Smooth muscle cell (in vitro differentiated cells): ENCODE data around the gene RFX5. TPM values are rescaled to one million over a fixed set of nuclear protein-coding genes. Genes with fewer than 3 reads are reported as not detected.

Experiments used
- DNase-seq: peaks from one replicate; lab custom pipeline; 2025; ENCODE audit not compliant: unreplicated experiment; lab: John Stamatoyannopoulos, UW
- H2AFZ ChIP-seq: fragments of 200-600 bp; sonication (generic); 2 replicates; pipeline ENCODE4 v1.6.0; 2016; ENCODE audit warnings: antibody characterized with exemption, low read depth, mild to moderate bottlenecking
- H3F3A ChIP-seq: fragments of 200-600 bp; sonication (generic); 2 replicates; pipeline ENCODE4 v1.6.0; 2017; ENCODE audit warnings: antibody characterized with exemption, low read depth
- H3K27ac ChIP-seq: fragments of 200-600 bp; sonication (generic); 2 replicates; pipeline ENCODE4 v1.5.1; 2016; ENCODE audit warnings: low read depth, mild to moderate bottlenecking
- H3K27me3 ChIP-seq: fragments of 200-600 bp; sonication (generic); 2 replicates; pipeline ENCODE4 v1.6.1; 2016; ENCODE audit warnings: low read depth, mild to moderate bottlenecking
- H3K36me3 ChIP-seq: fragments of 200-600 bp; sonication (generic); 2 replicates; pipeline ENCODE4 v1.5.1; 2016; ENCODE audit warnings: low read depth
- H3K4me1 ChIP-seq: fragments of 200-600 bp; sonication (generic); 2 replicates; pipeline ENCODE4 v1.5.1; 2016; ENCODE audit warnings: low read depth
- H3K4me2 ChIP-seq: fragments of 200-600 bp; sonication (generic); 2 replicates; pipeline ENCODE4 v1.6.0; 2016; ENCODE audit warnings: mild to moderate bottlenecking
- H3K4me3 ChIP-seq: fragments of 200-600 bp; sonication (generic); 2 replicates; pipeline ENCODE4 v1.5.1; 2016; ENCODE audit warnings: mild to moderate bottlenecking
- H3K79me2 ChIP-seq: fragments of 200-600 bp; sonication (generic); 2 replicates; pipeline ENCODE4 v1.6.0; 2016; ENCODE audit warnings: low read depth, mild to moderate bottlenecking
- H3K9ac ChIP-seq: fragments of 200-600 bp; sonication (generic); 2 replicates; pipeline ENCODE4 v1.6.0; 2016; ENCODE audit warnings: low read depth
- H3K9me3 ChIP-seq: fragments of 200-600 bp; sonication (generic); replicated peaks from 2 replicates; pipeline ENCODE4 v1.5.1; 2016; ENCODE audit warnings: low read depth
- H4K20me1 ChIP-seq: fragments of 200-600 bp; sonication (generic); 2 replicates; pipeline ENCODE4 v1.6.0; 2016; ENCODE audit warnings: low read depth
- CTCF ChIP-seq: fragments of 200-600 bp; sonication (generic); IDR thresholded peaks from 2 replicates; pipeline ENCODE4 v1.5.1; 2017; ENCODE audit warnings: borderline replicate concordance, mild to moderate bottlenecking, antibody characterized with exemption; ENCODE audit not compliant: insufficient read depth, poor library complexity, severe bottlenecking
- WGBS: methylation state at CpG from one replicate; pipeline ENCODE4 v1.1.7; 2016; ENCODE audit warnings: low lambda C conversion rate; 5-methylcytosine and 5-hydroxymethylcytosine counted together
- polyA plus RNA-seq: library from polyadenylated mRNA; unstranded; fragments of >200 nt; fragmentation: Nextera tagmentation; extraction: Ambion mirVana; gene quantifications from 2 replicates; pipeline ENCODE4 v1.2.1, GENCODE V29; 2016
- total RNA-seq: library from RNA; depleted of rRNA; stranded (reverse); fragments of >200 nt; gene quantifications from 2 replicates; pipeline ENCODE4 v1.2.3, GENCODE V29; 2014

The RFX5 gene
- total and polyA plus RNA-seq, 2 experiments from 2014 or later, result 12.4 to 22.7 TPM

- Histone ChIP-seq H3K4me1 (peaks cover 21% of the 10 kb centered on the region), H3K36me3 (no peaks in the 10 kb centered on the region), H3K79me2 (peaks cover 4% of the 10 kb centered on the region), H3K9me3 (no peaks in the 10 kb centered on the region), H3K4me3 (no peak overlapping the region), H3K4me2 (no peak overlapping the region), H3K9ac (no peak overlapping the region), H2AFZ (no peak overlapping the region), H3K27me3 (no peaks in the 10 kb centered on the region), H4K20me1 (no peaks in the 10 kb centered on the region), H3F3A (no peaks in the 10 kb centered on the region), H3K27ac (no peak overlapping the region)
- no peak for TF ChIP-seq CTCF
- no peak for DNase-seq
- WGBS, result 96% methylated on average over 8 of the region's 8 CpGs
Observed at GRCh38 chr1:151367658-151368392, 20.8 kb upstream of the RFX5 start.

GRCh38 chr1:151364996-151365395, 17.9 kb upstream of the RFX5 start:
- Histone ChIP-seq H3K4me1 (no peaks in the 10 kb centered on the region), H3K36me3 (no peaks in the 10 kb centered on the region), H4K20me1 (no peaks in the 10 kb centered on the region), H3K27me3 (no peaks in the 10 kb centered on the region), H2AFZ (no peak overlapping the region), H3F3A (no peaks in the 10 kb centered on the region), H3K9ac (no peak overlapping the region), H3K4me2 (no peak overlapping the region), H3K27ac (no peak overlapping the region), H3K79me2 (no peaks in the 10 kb centered on the region), H3K9me3 (no peaks in the 10 kb centered on the region), H3K4me3 (no peak overlapping the region)
- WGBS, result 97% methylated on average over 4 of the region's 4 CpGs
- no peak for TF ChIP-seq CTCF
- no peak for DNase-seq

- H3K79me2 ChIP-seq, result no peaks in the 10 kb centered on the region
- H4K20me1 ChIP-seq, result no peaks in the 10 kb centered on the region
- H3K9me3 ChIP-seq, result no peaks in the 10 kb centered on the region
- WGBS, result 94% methylated on average over 3 of the region's 3 CpGs
- no peak overlapping the region for H3K27ac ChIP-seq
- TF ChIP-seq CTCF, result no peak
- no peaks in the 10 kb centered on the region for H3F3A ChIP-seq
- no peak overlapping the region for H3K4me3 ChIP-seq
- no peaks in the 10 kb centered on the region for H3K27me3 ChIP-seq
- no peak overlapping the region for H3K4me2 ChIP-seq
- no peak overlapping the region for H3K9ac ChIP-seq
- no peak for DNase-seq
- H3K36me3 ChIP-seq, result no peaks in the 10 kb centered on the region
- H2AFZ ChIP-seq, result no peak overlapping the region
- H3K4me1 ChIP-seq, result no peaks in the 10 kb centered on the region
Observed at GRCh38 chr1:151362308-151363155, 15.5 kb upstream of the RFX5 start.

- Histone ChIP-seq H3K4me1 (no peaks in the 10 kb centered on the region), H3K27me3 (no peaks in the 10 kb centered on the region), H3K4me2 (no peak overlapping the region), H4K20me1 (no peaks in the 10 kb centered on the region), H3F3A (no peaks in the 10 kb centered on the region), H3K27ac (no peak overlapping the region), H3K36me3 (no peaks in the 10 kb centered on the region), H3K9me3 (no peaks in the 10 kb centered on the region), H2AFZ (no peak overlapping the region), H3K9ac (no peak overlapping the region), H3K4me3 (no peak overlapping the region), H3K79me2 (no peaks in the 10 kb centered on the region)
- no peak for DNase-seq
- no peak for TF ChIP-seq CTCF
Observed at GRCh38 chr1:151361883-151362282, 14.8 kb upstream of the RFX5 start.
